ENCODE measurements around the gene LRPAP1. TPM values are rescaled to one million over a fixed set of nuclear protein-coding genes. Genes with fewer than 3 reads are reported as not detected.
"Not testable (repeated sequence)": the region's sequence is repeated elsewhere in the genome, so short reads cannot be mapped to it uniquely, and the experiment has no call there.

The LRPAP1 gene
- total RNA-seq (20.5 and 62.9 TPM in 2 replicates), polyA plus RNA-seq (80.5 and 113 TPM in 2 replicates), polyA minus RNA-seq (ENCODE audit: low replicate concordance) (15.6 and 28.5 TPM in 2 replicates)
- polyA plus RNA-seq (2012) = 141 and 217 TPM in 2 replicates

GRCh38 chr4:3531879-3532750 lies at the start of gene LRPAP1:
Gene LRPAP1 (minus strand): TSS chr4:3532422. CDS start chr4:3532412, 10 bp downstream.
- Histone ChIP-seq H3K9me3 (ENCODE audit: control insufficient read depth, insufficient read depth, low read depth, low read length) (no peaks in the 10 kb centered on the region), H3K9ac (ENCODE audit: insufficient read depth, low read length) (peak within 1 kb of the TSS; percentile 76), H3K4me3 (replicated peaks in 1 of 4; ENCODE audit: control extremely low read depth in 1 of 4, insufficient read depth in 1 of 4, low read depth in 3 of 4, low read length in 4 of 4) (peak within 1 kb of the TSS; percentile 56 to 89 (median 72)), H3K36me3 (ENCODE audit: control insufficient read depth, insufficient read depth, low read length) (no peaks in the 10 kb centered on the region), H3K4me1 (ENCODE audit: control insufficient read depth, extremely low read depth, insufficient read depth, low read length) (peaks cover 6% of the 10 kb centered on the region), H3K79me2 (ENCODE audit: control insufficient read depth, insufficient read depth, low read length) (peaks cover 13% of the 10 kb centered on the region), H3K27me3 (ENCODE audit: control insufficient read depth, insufficient read depth, low read length) (no peaks in the 10 kb centered on the region), H2AFZ (ENCODE audit: low read length) (peak within 1 kb of the TSS; percentile 73), H4K20me1 (ENCODE audit: control insufficient read depth, extremely low read depth, insufficient read depth, low read length) (no peaks in the 10 kb centered on the region), H3K27ac (ENCODE audit: insufficient read depth, low read length) (no peak within 1 kb of the TSS), H3K4me2 (ENCODE audit: extremely low read depth, insufficient read depth, low read length) (peak within 1 kb of the TSS; percentile 97)
- peak; percentile 78 to 87 for DNase-seq (ENCODE audit: low read depth in 2 of 2)
- TF ChIP-seq CTCF (conservative IDR thresholded peaks at IDR 0.05 in 1 of 2, IDR thresholded peaks at IDR 0.05 in 1 of 2; ENCODE audit: low read depth in 1 of 2, low read length in 2 of 2) = no peak
- TF ChIP-seq EZH2 (IDR thresholded peaks at IDR 0.05; ENCODE audit: low read length, missing control alignments) = no peak

GRCh38 chr4:3581334-3582090 lies 49.3 kb upstream of the LRPAP1 start:
- H3K4me3 ChIP-seq (replicated peaks in 1 of 4; ENCODE audit: control extremely low read depth in 1 of 4, insufficient read depth in 1 of 4, low read depth in 3 of 4, low read length in 4 of 4); H3K79me2 ChIP-seq (ENCODE audit: control insufficient read depth, insufficient read depth, low read length); H3K9me3 ChIP-seq (ENCODE audit: control insufficient read depth, insufficient read depth, low read depth, low read length); H2AFZ ChIP-seq (ENCODE audit: low read length); H3K9ac ChIP-seq (ENCODE audit: insufficient read depth, low read length); DNase-seq (ENCODE audit: low read depth in 2 of 2); H4K20me1 ChIP-seq (ENCODE audit: control insufficient read depth, extremely low read depth, insufficient read depth, low read length); H3K27ac ChIP-seq (ENCODE audit: insufficient read depth, low read length); H3K4me1 ChIP-seq (ENCODE audit: control insufficient read depth, extremely low read depth, insufficient read depth, low read length); H3K27me3 ChIP-seq (ENCODE audit: control insufficient read depth, insufficient read depth, low read length); H3K36me3 ChIP-seq (ENCODE audit: control insufficient read depth, insufficient read depth, low read length); H3K4me2 ChIP-seq (ENCODE audit: extremely low read depth, insufficient read depth, low read length): not testable (repeated sequence)

GRCh38 chr4:3580859-3581258 lies 48.6 kb upstream of the LRPAP1 start:
- not testable (repeated sequence) for H3K4me2 ChIP-seq (ENCODE audit: extremely low read depth, insufficient read depth, low read length); H3K36me3 ChIP-seq (ENCODE audit: control insufficient read depth, insufficient read depth, low read length); H3K79me2 ChIP-seq (ENCODE audit: control insufficient read depth, insufficient read depth, low read length); H3K4me1 ChIP-seq (ENCODE audit: control insufficient read depth, extremely low read depth, insufficient read depth, low read length); H3K4me3 ChIP-seq (replicated peaks in 1 of 4; ENCODE audit: control extremely low read depth in 1 of 4, insufficient read depth in 1 of 4, low read depth in 3 of 4, low read length in 4 of 4); H3K9ac ChIP-seq (ENCODE audit: insufficient read depth, low read length); H3K27ac ChIP-seq (ENCODE audit: insufficient read depth, low read length); H2AFZ ChIP-seq (ENCODE audit: low read length); DNase-seq (ENCODE audit: low read depth in 2 of 2); H3K9me3 ChIP-seq (ENCODE audit: control insufficient read depth, insufficient read depth, low read depth, low read length); H4K20me1 ChIP-seq (ENCODE audit: control insufficient read depth, extremely low read depth, insufficient read depth, low read length); H3K27me3 ChIP-seq (ENCODE audit: control insufficient read depth, insufficient read depth, low read length)

GRCh38 chr4:3578527-3579144 lies 46.4 kb upstream of the LRPAP1 start:
- not testable (repeated sequence) for H3K9me3 ChIP-seq (ENCODE audit: control insufficient read depth, insufficient read depth, low read depth, low read length); H3K79me2 ChIP-seq (ENCODE audit: control insufficient read depth, insufficient read depth, low read length); H3K4me2 ChIP-seq (ENCODE audit: extremely low read depth, insufficient read depth, low read length); H3K36me3 ChIP-seq (ENCODE audit: control insufficient read depth, insufficient read depth, low read length); H3K27me3 ChIP-seq (ENCODE audit: control insufficient read depth, insufficient read depth, low read length); H4K20me1 ChIP-seq (ENCODE audit: control insufficient read depth, extremely low read depth, insufficient read depth, low read length); H3K4me1 ChIP-seq (ENCODE audit: control insufficient read depth, extremely low read depth, insufficient read depth, low read length); DNase-seq (ENCODE audit: low read depth in 2 of 2); H2AFZ ChIP-seq (ENCODE audit: low read length); H3K9ac ChIP-seq (ENCODE audit: insufficient read depth, low read length); H3K4me3 ChIP-seq (replicated peaks in 1 of 4; ENCODE audit: control extremely low read depth in 1 of 4, insufficient read depth in 1 of 4, low read depth in 3 of 4, low read length in 4 of 4); H3K27ac ChIP-seq (ENCODE audit: insufficient read depth, low read length)

GRCh38 chr4:3578052-3578451 lies 45.8 kb upstream of the LRPAP1 start:
- not testable (repeated sequence) for DNase-seq (ENCODE audit: low read depth in 2 of 2); H3K9ac ChIP-seq (ENCODE audit: insufficient read depth, low read length); H3K9me3 ChIP-seq (ENCODE audit: control insufficient read depth, insufficient read depth, low read depth, low read length); H3K27me3 ChIP-seq (ENCODE audit: control insufficient read depth, insufficient read depth, low read length); H3K79me2 ChIP-seq (ENCODE audit: control insufficient read depth, insufficient read depth, low read length); H2AFZ ChIP-seq (ENCODE audit: low read length); H4K20me1 ChIP-seq (ENCODE audit: control insufficient read depth, extremely low read depth, insufficient read depth, low read length); H3K36me3 ChIP-seq (ENCODE audit: control insufficient read depth, insufficient read depth, low read length); H3K4me2 ChIP-seq (ENCODE audit: extremely low read depth, insufficient read depth, low read length); H3K4me3 ChIP-seq (replicated peaks in 1 of 4; ENCODE audit: control extremely low read depth in 1 of 4, insufficient read depth in 1 of 4, low read depth in 3 of 4, low read length in 4 of 4); H3K27ac ChIP-seq (ENCODE audit: insufficient read depth, low read length); H3K4me1 ChIP-seq (ENCODE audit: control insufficient read depth, extremely low read depth, insufficient read depth, low read length)

Data from fibroblast of lung (primary cell).